Activated T-cell treated with anti-CD3 and anti-CD28 coated beads, Interleukin-2, amount 50 U/mL, for 4 hours (primary cell): Measurements from ENCODE around the gene TENM4. TPM values are rescaled to one million over a fixed set of nuclear protein-coding genes. Genes with fewer than 3 reads are reported as not detected.

ENCODE experiments used
- ATAC-seq, 2 donors: fragments of 200-7000 bp; cut with Tn5 transposase; one replicate each; pipeline ENCODE4 v1.10.0; 2021
- DNase-seq: peaks from one replicate; pipeline ENCODE4 v3.0.0-alpha.2; 2020
- H3K27me3 Mint-ChIP-seq: one replicate; pipeline ENCODE4 v1.8.0; 2021; ENCODE audit warnings: low read depth, mixed read lengths
- H3K36me3 Mint-ChIP-seq: one replicate; pipeline ENCODE4 v1.8.0; 2022; ENCODE audit warnings: mixed read lengths; ENCODE audit not compliant: insufficient read depth
- H3K4me1 Mint-ChIP-seq: one replicate; pipeline ENCODE4 v1.8.0; 2021; ENCODE audit warnings: low read depth, mixed read lengths
- H3K4me3 Mint-ChIP-seq: one replicate; pipeline ENCODE4 v1.8.0; 2021; ENCODE audit warnings: mild to moderate bottlenecking, moderate library complexity, mixed read lengths
- H3K9me3 Mint-ChIP-seq: one replicate; pipeline ENCODE4 v1.8.0; 2021; ENCODE audit warnings: mixed read lengths
- total RNA-seq, 3 donors: library from RNA; stranded (reverse); gene quantifications; one replicate each; pipeline ENCODE4 v1.2.1, GENCODE V29; 2021

TENM4 gene
- total RNA-seq, 3 donors from 2014 or later, result 0.10 to 0.30 TPM; not detected in 1

DNA sequence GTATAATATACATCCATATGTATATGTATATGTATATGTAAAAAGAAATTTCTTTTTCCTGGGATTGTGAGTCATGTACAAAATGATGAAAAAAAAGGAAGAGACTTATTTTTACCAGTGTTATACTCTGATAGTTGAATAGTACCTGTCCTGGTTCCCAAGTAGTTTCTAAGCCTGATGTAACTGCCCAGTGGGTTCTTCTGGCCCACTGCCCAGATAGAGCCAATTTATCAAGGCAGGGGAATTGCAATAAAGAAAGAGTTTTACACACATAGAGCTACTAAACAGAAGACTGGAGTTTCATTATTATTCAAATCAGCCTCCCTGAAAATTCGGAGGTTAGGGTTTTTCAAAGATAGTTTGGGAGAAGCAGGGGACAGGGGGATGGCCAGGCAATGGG lies 837.0 kb downstream of the TENM4 start:
- Mint-ChIP-seq H3K9me3 (no peaks in the 10 kb centered on the region), H3K27me3 (peaks cover 33% of the 10 kb centered on the region), H3K4me1 (no peaks in the 10 kb centered on the region), H3K36me3 (no peaks in the 10 kb centered on the region), H3K4me3 (no peak overlapping the region)
- ATAC-seq (no peak), DNase-seq (no peak)
